ENCODE measurements around the gene CFAP119.

Gene CFAP119

GRCh38 chr16:30760577-30761426, 1.1 kb downstream of the CFAP119 start:
- DNase-seq = no peak

- DNase-seq = no peak
Measured at GRCh38 chr16:30760001-30760559, 1.8 kb downstream of the CFAP119 start.

DNA sequence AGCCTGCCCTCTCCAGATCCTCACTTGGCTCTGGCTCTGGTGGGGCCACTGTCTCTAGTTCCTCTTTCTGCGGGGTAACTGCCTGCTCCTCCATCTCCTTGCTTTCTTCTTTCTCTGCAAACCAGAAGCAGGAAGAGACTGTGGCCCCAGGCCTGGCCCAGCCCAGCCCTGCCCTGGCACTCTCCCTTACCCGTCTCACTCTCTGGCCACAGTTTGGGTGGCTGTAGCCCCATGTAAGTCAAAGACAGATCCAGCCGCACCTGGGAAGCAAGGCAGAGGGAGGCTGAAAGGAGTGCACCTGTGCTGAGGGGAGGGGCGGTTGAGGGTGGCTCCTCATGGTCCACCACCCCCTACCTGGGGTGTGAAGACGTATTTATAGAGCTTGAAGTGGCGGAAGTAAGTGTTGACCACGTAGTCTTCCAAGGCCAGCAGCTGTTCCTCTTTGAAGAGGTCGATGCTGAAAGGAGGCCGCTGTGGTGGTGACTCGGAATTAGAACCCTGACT, 2.8 kb downstream of the CFAP119 start:
- DNase-seq = no peak

GRCh38 chr16:30757316-30757715, 4.5 kb downstream of the CFAP119 start:
- no peak for DNase-seq

DNA sequence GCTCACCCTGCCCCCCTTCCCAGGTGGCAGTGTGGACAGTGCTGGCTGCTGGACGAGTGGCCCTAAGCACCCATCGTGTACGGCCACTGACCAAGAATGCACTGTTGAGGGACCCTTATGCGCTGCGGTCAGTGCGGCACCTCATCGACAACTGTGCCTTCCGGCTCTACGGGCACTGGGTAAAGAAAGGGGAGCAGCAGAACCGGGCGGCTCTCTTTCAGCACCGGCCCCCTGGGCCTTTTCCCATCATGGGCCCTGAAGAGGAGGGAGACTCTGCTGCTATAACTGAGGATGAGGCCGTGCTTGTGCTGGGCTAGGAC, 5.1 kb downstream of the CFAP119 start:
- no peak for DNase-seq

DNA sequence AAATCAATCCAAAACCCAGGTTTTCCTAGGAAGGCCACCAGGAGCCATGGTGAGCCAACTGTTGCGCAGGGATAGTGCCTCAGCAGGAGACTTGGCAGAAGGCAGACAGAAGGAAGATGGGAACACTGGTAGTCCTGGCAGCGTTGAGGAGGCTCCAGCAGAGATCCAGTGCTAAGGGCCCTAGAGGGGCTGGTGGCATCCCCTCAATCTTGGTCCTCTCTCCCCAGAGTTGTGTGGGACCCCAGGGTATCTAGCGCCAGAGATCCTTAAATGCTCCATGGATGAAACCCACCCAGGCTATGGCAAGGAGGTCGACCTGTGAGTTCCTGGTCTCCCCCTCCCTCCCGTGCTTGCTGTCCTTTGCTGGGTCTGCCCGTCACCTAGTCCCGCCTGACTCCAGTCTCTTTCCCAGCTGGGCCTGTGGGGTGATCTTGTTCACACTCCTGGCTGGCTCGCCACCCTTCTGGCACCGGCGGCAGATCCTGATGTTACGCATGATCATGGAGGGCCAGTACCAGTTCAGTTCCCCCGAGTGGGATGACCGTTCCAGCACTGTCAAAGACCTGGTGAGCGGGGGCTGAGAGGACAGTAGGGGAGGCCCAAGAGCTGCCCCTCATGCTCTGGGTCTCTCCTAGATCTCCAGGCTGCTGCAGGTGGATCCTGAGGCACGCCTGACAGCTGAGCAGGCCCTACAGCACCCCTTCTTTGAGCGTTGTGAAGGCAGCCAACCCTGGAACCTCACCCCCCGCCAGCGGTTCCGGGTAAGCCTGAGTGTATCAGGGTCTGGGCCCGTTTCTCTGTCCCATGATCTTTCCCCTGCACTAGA, 5.7 kb downstream of the CFAP119 start:
- DNase-seq = no peak

GRCh38 chr16:30753596-30753995, 8.3 kb downstream of the CFAP119 start:
- no peak for DNase-seq

GRCh38 chr16:30750876-30751465, 10.9 kb downstream of the CFAP119 start:
- DNase-seq = no peak

DNA sequence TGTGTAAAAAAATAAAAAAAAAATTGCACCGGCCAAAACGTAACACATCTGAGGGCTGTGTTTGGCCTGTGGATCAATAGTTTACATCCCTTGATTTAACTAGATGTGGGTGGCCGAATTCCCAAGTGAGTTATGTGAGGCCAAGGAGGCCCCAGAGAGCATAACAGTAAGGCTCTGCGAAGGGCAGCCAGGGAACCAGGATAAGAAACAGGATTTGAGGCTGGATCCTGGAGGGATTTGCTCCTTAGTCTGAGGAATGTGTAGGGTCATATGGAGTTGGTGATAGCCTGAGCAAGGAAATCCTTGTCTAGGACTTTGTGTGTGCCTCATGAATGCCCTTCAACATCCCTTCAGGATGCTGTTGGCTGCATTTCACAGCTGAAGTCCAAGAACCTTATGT, 11.7 kb downstream of the CFAP119 start:
- no peak for DNase-seq

DNA sequence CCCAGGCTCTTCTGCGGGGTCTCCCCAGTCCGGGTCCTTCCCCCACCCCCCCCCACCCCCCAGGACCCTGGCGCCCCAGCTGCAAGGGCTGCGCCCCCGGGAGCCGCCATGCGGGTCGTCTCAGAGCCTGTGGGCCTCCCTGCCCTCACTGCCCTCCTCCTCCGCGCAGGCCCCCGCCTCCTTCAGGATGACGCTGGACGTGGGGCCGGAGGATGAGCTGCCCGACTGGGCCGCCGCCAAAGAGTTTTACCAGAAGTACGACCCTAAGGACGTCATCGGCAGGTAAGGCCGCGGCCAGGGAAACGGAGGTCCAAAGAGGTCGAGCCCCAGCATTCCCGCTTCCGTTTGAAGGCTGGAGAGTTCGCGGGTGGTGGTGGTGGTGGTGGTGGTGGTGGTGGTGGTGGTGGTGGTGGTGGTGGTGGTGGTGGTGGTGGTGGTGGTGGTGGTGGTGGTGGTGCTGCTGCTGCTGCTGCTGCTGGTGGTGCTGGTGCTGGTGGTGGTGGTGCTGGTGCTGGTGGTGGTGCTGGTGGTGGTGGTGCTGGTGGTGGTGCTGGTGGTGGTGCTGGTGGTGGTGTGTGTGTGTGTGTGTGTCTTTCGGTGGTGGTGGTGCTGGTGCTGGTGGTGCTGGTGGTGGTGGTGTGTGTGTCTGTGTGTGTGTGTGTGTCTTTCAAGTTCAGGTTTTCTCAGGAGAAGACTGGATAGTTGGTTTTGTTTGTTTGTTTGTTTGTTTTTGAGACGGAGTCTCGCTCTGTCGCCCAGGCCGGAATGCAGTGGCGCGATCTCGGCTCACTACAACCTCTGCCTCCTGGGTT, 13.0 kb downstream of the CFAP119 start:
- DNase-seq = no peak

DNA sequence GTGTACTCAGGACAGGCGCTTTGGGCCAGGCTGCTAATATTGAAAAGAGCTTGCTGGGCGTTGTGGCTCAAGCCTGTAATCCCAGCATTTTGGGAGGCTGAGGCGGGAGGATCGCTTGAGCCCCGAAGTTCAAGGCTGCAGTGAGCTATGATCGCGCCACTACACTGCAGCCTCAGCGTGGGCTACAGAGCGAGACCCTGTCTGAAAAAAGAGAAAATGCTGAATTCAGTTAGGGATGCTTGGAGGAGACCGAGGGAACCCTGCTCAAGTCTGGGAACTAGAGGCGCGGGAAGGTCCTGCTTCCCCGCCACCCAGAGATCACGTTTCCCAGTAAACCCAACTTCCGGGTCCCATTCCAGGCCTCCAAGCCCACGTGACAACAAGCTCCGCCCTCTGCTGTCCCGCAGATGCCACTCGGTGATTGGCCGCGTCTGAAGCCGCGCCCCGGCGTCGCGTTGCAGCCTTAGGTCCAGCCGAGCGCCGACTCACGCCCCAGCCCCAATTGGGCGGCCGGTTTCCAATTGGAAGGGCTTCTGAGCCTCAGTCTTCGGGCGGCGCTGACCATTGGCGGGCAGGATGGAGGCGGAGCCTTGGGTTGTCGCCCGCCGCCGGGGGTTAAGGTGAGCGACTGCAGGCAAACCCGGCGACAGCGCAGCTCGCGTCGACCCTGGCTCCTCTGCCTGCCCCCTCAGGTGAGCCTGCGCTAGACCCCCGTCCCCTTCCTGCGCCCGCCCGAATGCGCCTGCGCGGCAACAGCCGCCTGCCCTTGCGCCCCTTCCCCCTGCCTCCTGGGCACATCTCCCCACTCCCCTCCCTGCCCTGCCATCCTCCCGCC, 13.8 kb downstream of the CFAP119 start, which contains the start of gene PHKG2:
Gene PHKG2, plus strand, starts transcription at position 627 of the 835 bp plus-strand sequence. CDS start 396 bp downstream, outside the sequence.
- DNase-seq = peak; percentile 95

DNA sequence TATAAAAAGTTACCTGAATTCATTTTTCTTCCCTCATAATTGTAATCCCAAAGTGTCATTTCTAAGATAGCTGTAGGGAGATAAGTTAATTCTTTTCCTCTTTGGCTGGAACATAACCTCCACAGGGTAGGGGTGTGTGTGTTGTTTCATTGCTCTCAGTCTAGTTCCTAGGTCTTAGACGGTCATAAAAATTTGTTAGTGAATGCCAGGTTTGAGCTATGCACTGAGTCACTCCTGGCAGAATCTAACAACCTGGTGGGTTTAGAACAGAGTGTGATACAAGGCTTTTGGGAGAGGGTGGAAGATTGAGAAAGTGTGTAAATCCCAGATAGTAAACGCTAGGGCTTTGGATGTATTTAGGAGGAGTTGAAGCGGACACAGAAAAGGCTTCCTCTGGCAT, 14.5 kb downstream of the CFAP119 start:
- no peak for DNase-seq

- DNase-seq = no peak
Measured at GRCh38 chr16:30746638-30747175, 15.2 kb downstream of the CFAP119 start.

- no peak for DNase-seq
Measured at GRCh38 chr16:30745082-30745481, 16.8 kb downstream of the CFAP119 start.

- no peak for DNase-seq
Measured at GRCh38 chr16:30744183-30744582, 17.7 kb downstream of the CFAP119 start.

DNA sequence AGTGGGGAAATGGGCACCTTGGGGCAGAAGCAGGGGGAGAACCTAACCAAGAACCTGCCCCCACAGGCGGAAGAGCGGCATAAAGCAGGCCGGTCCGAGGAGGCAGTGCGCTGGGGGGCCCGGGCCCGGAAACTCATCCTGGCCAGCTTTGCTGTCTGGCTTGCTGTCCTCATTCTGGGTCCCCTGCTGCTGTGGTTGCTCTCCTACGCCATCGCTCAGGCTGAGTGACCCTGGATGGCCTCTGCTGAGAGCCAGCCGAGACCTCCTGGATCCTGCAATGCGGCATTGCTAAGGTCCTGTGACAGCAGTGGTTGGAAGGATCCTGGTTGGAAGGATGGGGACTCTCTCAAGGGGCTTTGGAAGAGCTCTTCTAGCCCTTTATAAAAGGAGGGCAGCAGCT, 18.1 kb downstream of the CFAP119 start:
- no peak for DNase-seq

GRCh38 chr16:30741461-30741914, 20.4 kb downstream of the CFAP119 start:
- DNase-seq = no peak

DNA sequence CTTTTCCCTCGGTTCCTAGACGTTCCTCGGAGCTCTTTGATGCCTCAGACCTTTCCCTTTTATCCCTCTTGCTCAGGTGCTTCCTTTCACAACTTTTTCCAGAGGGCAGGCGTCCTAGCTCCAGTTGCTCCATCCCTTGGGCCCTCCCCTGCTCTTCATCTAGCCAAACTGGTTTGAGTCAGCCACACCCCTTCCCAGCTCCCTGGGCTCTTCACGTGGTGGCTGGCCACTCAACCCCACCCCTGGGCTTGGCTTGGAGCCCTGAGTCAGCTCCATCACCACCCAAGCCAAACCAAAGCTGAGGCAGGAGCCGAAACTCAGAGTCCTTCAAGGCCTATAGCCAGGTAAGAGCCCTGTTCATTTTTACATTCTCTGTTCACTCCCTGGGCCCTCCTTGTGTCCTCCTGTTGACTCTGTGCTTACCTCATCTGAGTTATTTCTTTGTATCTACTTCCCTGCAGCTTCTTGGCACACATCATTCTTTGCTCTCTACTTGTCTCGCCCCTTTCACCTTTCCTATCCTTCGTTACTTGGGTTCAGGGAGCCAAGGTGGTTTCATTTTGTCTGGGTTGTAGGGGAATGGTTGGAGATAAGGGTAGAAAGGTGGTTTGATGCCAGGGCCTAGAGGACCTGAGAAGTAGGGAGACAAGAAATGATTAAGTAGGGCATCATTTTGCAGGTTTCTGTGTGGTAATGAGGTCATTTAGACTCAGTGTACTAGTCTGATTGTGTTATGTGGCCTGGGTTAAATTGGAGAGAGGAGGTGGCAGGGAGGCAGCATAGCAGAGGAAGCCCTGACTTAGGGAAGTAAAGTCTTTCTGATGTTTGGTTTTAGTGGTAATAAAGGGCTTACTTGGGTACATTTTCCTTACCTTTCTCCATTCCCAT, 21.3 kb downstream of the CFAP119 start:
- DNase-seq = no peak
